Neural progenitor cell (in vitro differentiated cells): ENCODE measurements around the gene PGM5. TPM values are rescaled to one million over a fixed set of nuclear protein-coding genes. Genes with fewer than 3 reads are reported as not detected.

ENCODE experiments used
- DNase-seq: peaks from one replicate; pipeline ENCODE4 v3.0.0-alpha.2; 2016; ENCODE audit warnings: low spot score
- H2AFZ ChIP-seq: fragments of 200-600 bp; sonication (generic); replicated peaks from 2 replicates; pipeline ENCODE4 v1.6.1; 2016; ENCODE audit warnings: antibody characterized with exemption
- H3F3A ChIP-seq: fragments of 200-600 bp; sonication (generic); 2 replicates; pipeline ENCODE4 v1.6.1; 2016; ENCODE audit warnings: antibody characterized with exemption, low read depth
- H3K27ac ChIP-seq: fragments of 200-600 bp; sonication (generic); 2 replicates; pipeline ENCODE4 v1.5.1; 2016; ENCODE audit warnings: mild to moderate bottlenecking
- H3K27me3 ChIP-seq: fragments of 200-600 bp; sonication (generic); 2 replicates; pipeline ENCODE4 v1.6.1; 2016; ENCODE audit warnings: mild to moderate bottlenecking, moderate library complexity
- H3K36me3 ChIP-seq: fragments of 200-600 bp; sonication (generic); 2 replicates; pipeline ENCODE4 v1.5.1; 2016
- H3K4me1 ChIP-seq: fragments of 200-600 bp; sonication (generic); 2 replicates; pipeline ENCODE4 v1.6.1; 2016; ENCODE audit warnings: mixed run types
- H3K4me2 ChIP-seq: fragments of 200-600 bp; sonication (generic); 2 replicates; pipeline ENCODE4 v1.6.1; 2016
- H3K4me3 ChIP-seq: fragments of 200-600 bp; sonication (generic); 2 replicates; pipeline ENCODE4 v1.5.1; 2016
- H3K79me2 ChIP-seq: fragments of 200-600 bp; sonication (generic); 2 replicates; pipeline ENCODE4 v1.6.1; 2016; ENCODE audit warnings: low read depth
- H3K9ac ChIP-seq: fragments of 200-600 bp; sonication (generic); 2 replicates; pipeline ENCODE4 v1.6.1; 2016
- H3K9me3 ChIP-seq: fragments of 200-600 bp; sonication (generic); 2 replicates; pipeline ENCODE4 v1.5.1; 2016; ENCODE audit warnings: low read depth
- H4K20me1 ChIP-seq: fragments of 200-600 bp; sonication (generic); 2 replicates; pipeline ENCODE4 v1.6.1; 2016; ENCODE audit warnings: low read depth
- H3K27ac Mint-ChIP-seq: 3 replicates; pipeline ENCODE4 v1.8.0; 2021; ENCODE audit warnings: mixed read lengths
- H3K27me3 Mint-ChIP-seq: 2 replicates; pipeline ENCODE4 v1.8.0; 2022; ENCODE audit warnings: low read depth, mild to moderate bottlenecking, inconsistent platforms, moderate library complexity, mixed read lengths; ENCODE audit not compliant: insufficient read depth
- H3K36me3 Mint-ChIP-seq: 3 replicates; pipeline ENCODE4 v1.8.0; 2021; ENCODE audit warnings: mixed read lengths
- H3K4me1 Mint-ChIP-seq: 3 replicates; pipeline ENCODE4 v1.8.0; 2021; ENCODE audit warnings: mixed read lengths
- H3K4me3 Mint-ChIP-seq: 3 replicates; pipeline ENCODE4 v1.8.0; 2021; ENCODE audit warnings: mild to moderate bottlenecking, moderate library complexity, mixed read lengths
- H3K9me3 Mint-ChIP-seq: 3 replicates; pipeline ENCODE4 v1.8.0; 2020; ENCODE audit warnings: mixed read lengths
- EZH2 ChIP-seq: fragments of 200-600 bp; sonication (generic); IDR thresholded peaks from 2 replicates; pipeline ENCODE4 v1.6.1; 2017; ENCODE audit warnings: antibody characterized with exemption, mild to moderate bottlenecking, moderate library complexity
- EZH2phosphoT487 ChIP-seq: fragments of 200-600 bp; sonication (generic); IDR thresholded peaks from 2 replicates; pipeline ENCODE4 v1.6.1; 2017; ENCODE audit warnings: antibody characterized with exemption
- total RNA-seq: library from RNA; depleted of rRNA; stranded (reverse); fragments of >200 nt; gene quantifications from 2 replicates; pipeline ENCODE4 v1.2.3, GENCODE V29; 2015; ENCODE audit warnings: low replicate concordance
- TF ChIP-seq, protein P1 (sequence below): fragments of 200-600 bp; sonication (generic); IDR thresholded peaks from 2 replicates; pipeline ENCODE4 v1.5.1; 2017; ENCODE audit warnings: antibody characterized with exemption, mild to moderate bottlenecking

The PGM5 gene
- total RNA-seq, 1 donor from 2014 or later, result 2.0 TPM

DNA sequence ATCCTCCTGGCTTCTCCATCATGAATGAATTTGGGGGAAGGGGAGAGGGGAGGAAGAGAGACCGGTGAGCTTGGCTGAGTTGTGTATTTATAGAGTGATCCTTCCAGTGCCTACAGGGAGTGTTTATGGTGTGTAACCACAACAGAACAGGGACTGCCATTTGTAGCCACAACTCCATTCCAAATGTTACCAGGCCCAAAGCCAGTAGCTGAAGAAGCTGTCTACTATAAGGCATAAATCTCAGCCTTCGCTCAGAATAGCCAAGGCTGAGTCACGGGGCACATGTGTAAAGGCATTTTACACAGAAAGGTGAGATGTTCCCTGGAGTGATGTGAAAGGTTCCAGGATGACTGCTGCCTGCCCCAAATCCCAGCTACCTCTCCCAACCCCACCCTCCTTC lies 181.8 kb downstream of the PGM5 start:
- no peaks in the 10 kb centered on the region for H4K20me1 ChIP-seq
- no peaks in the 10 kb centered on the region for H3K36me3 Mint-ChIP-seq
- no peak overlapping the region for H3K27ac ChIP-seq
- peaks cover 4% of the 10 kb centered on the region for H3K27me3 Mint-ChIP-seq
- peaks cover 23% of the 10 kb centered on the region for H3K4me1 Mint-ChIP-seq
- TF ChIP-seq EZH2 (no peak), EZH2phosphoT487 (no peak)
- TF ChIP-seq, protein P1, sequence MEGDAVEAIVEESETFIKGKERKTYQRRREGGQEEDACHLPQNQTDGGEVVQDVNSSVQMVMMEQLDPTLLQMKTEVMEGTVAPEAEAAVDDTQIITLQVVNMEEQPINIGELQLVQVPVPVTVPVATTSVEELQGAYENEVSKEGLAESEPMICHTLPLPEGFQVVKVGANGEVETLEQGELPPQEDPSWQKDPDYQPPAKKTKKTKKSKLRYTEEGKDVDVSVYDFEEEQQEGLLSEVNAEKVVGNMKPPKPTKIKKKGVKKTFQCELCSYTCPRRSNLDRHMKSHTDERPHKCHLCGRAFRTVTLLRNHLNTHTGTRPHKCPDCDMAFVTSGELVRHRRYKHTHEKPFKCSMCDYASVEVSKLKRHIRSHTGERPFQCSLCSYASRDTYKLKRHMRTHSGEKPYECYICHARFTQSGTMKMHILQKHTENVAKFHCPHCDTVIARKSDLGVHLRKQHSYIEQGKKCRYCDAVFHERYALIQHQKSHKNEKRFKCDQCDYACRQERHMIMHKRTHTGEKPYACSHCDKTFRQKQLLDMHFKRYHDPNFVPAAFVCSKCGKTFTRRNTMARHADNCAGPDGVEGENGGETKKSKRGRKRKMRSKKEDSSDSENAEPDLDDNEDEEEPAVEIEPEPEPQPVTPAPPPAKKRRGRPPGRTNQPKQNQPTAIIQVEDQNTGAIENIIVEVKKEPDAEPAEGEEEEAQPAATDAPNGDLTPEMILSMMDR, result no peak
- no peaks in the 10 kb centered on the region for H3K36me3 ChIP-seq
- H3K4me3 ChIP-seq, result no peak overlapping the region
- peaks cover 5% of the 10 kb centered on the region for H3K4me1 ChIP-seq
- no peak for DNase-seq
- no peak overlapping the region for H2AFZ ChIP-seq
- no peak overlapping the region for H3K9ac ChIP-seq
- H3K9me3 Mint-ChIP-seq, result no peaks in the 10 kb centered on the region
- H3K27me3 ChIP-seq, result peaks cover 100% of the 10 kb centered on the region
- no peak overlapping the region for H3K27ac Mint-ChIP-seq
- no peaks in the 10 kb centered on the region for H3K79me2 ChIP-seq
- H3K4me3 Mint-ChIP-seq, result no peak overlapping the region
- H3K9me3 ChIP-seq, result no peaks in the 10 kb centered on the region
- no peak overlapping the region for H3K4me2 ChIP-seq
- no peaks in the 10 kb centered on the region for H3F3A ChIP-seq

DNA sequence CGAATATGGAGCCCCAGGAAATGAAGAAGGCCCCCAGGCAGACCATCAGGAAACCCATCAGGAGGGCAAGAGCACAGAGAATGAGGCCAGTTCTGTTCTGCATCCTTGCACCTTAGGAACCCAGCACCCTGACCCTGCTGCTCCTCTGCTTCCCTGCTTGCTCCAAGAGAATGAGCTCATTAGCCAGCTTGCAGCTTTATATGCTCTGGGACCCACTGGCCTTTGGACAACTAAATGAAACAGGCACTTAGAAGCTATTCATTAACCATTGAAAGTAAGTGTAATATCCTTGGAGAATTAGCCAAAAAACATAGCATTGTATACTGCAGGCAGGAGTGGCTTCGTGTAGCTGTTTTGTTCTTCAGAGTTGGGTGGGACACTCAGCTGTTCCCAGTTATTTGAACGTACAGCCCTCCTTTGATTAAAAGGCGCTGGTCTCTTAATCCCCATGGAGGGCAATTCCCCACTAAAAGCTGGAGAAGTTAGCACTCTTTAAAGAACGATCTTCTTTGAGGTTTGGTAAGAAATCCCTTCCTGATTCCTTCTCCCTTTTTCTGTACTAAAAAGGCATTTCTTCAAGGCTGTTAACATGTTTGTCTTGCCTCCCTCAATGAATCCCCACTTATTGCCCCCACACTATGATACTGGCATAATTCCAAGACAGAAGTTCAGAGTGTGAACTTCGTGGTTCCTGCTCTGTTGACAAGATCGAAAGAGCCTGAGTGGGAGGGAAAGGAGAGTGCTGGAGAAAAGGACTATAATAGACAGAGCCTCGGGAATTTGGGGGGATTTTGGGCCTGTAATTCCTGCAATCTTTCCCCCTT lies 184.5 kb downstream of the PGM5 start, which contains the start of gene TMEM252:
Gene TMEM252, minus strand, starts transcription at position 172 of the 824 bp plus-strand sequence. Its CDS starts 69 bp downstream, at position 103.
- no peak within 1 kb of the TSS for H3K4me3 Mint-ChIP-seq
- no peaks in the 10 kb centered on the region for H3K36me3 Mint-ChIP-seq
- H3K36me3 ChIP-seq, result no peaks in the 10 kb centered on the region
- no peaks in the 10 kb centered on the region for H3K9me3 Mint-ChIP-seq
- H4K20me1 ChIP-seq, result no peaks in the 10 kb centered on the region
- H3K4me3 ChIP-seq, result no peak within 1 kb of the TSS
- H3K4me2 ChIP-seq, result no peak within 1 kb of the TSS
- H3K27ac ChIP-seq, result no peak within 1 kb of the TSS
- no peak for TF ChIP-seq EZH2
- TF ChIP-seq EZH2phosphoT487, result no peak
- TF ChIP-seq, protein P1, result no peak
- peaks cover 5% of the 10 kb centered on the region for H3K4me1 ChIP-seq
- peaks cover 16% of the 10 kb centered on the region for H3K4me1 Mint-ChIP-seq
- no peak within 1 kb of the TSS for H3K27ac Mint-ChIP-seq
- no peak for DNase-seq
- H3F3A ChIP-seq, result no peaks in the 10 kb centered on the region
- H2AFZ ChIP-seq, result no peak within 1 kb of the TSS
- no peaks in the 10 kb centered on the region for H3K9me3 ChIP-seq
- peaks cover 100% of the 10 kb centered on the region for H3K27me3 ChIP-seq
- H3K27me3 Mint-ChIP-seq, result peaks cover 3% of the 10 kb centered on the region
- no peak within 1 kb of the TSS for H3K9ac ChIP-seq
- no peaks in the 10 kb centered on the region for H3K79me2 ChIP-seq

DNA sequence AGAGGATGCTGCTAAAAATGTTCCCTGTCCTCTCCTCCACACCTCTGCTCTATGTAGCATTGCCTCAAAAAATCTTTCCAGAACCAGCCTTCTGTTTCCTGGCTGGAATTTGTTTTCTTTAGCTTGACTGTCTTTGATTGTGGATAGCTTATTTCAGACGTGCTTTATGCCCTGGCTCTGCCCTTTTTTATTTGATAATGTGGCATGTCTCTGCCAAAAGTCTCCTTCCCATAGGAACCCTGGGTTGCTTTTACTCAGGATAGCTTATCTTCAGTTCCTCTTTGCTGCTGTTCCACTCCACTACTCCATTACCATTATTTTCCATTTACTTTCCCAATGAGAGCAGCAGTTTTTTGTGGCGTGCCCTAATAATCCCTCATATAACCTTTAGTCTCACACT lies 185.2 kb downstream of the PGM5 start:
- Mint-ChIP-seq H3K36me3 (no peaks in the 10 kb centered on the region), H3K4me1 (peaks cover 18% of the 10 kb centered on the region)

More for the DNA sequence above, 185.2 kb downstream of the PGM5 start:
- no peak overlapping the region for H3K4me2 ChIP-seq
- H3K27ac ChIP-seq, result no peak overlapping the region
- Mint-ChIP-seq H3K27me3 (peaks cover 5% of the 10 kb centered on the region), H3K9me3 (no peaks in the 10 kb centered on the region), H3K4me3 (no peak overlapping the region), H3K27ac (no peak overlapping the region)
- no peak overlapping the region for H2AFZ ChIP-seq
- H3K4me1 ChIP-seq, result peaks cover 5% of the 10 kb centered on the region
- H3F3A ChIP-seq, result no peaks in the 10 kb centered on the region
- H3K9me3 ChIP-seq, result no peaks in the 10 kb centered on the region
- H3K27me3 ChIP-seq, result peaks cover 100% of the 10 kb centered on the region
- no peaks in the 10 kb centered on the region for H3K36me3 ChIP-seq
- no peak overlapping the region for H3K4me3 ChIP-seq
- no peak for DNase-seq
- H3K79me2 ChIP-seq, result no peaks in the 10 kb centered on the region
- H4K20me1 ChIP-seq, result no peaks in the 10 kb centered on the region
- no peak overlapping the region for H3K9ac ChIP-seq
- TF ChIP-seq EZH2phosphoT487 (no peak), EZH2 (no peak)
- TF ChIP-seq, protein P1, result no peak
